Skeletal muscle tissue (tissue), 4 donors: ENCODE results near the gene MYH6. TPM values are rescaled to one million over a fixed set of nuclear protein-coding genes. Genes with fewer than 3 reads are reported as not detected.

ENCODE experiments used
- H3K27ac ChIP-seq: one replicate; pipeline ENCODE4 v1.7.0; 2013; ENCODE audit warnings: mild to moderate bottlenecking, low read depth, low read length, inconsistent platforms
- H3K27me3 ChIP-seq, 3 donors: one replicate each; pipeline ENCODE4 v1.7.0; 2013; ENCODE audit warnings: low read length in 3 of 3; ENCODE audit not compliant: control insufficient read depth in 3 of 3, insufficient read depth in 3 of 3
- H3K36me3 ChIP-seq, 3 donors: one replicate each; pipeline ENCODE4 v1.7.0; 2013; ENCODE audit warnings: low read length in 3 of 3; ENCODE audit not compliant: control insufficient read depth in 3 of 3, insufficient read depth in 3 of 3
- H3K4me1 ChIP-seq, 3 donors: one replicate each; pipeline ENCODE4 v1.7.0; 2013; ENCODE audit warnings: low read length in 3 of 3, mild to moderate bottlenecking in 3 of 3; ENCODE audit not compliant: control insufficient read depth in 3 of 3, insufficient read depth in 3 of 3
- H3K4me3 ChIP-seq, 3 donors: one replicate each; pipeline ENCODE4 v1.7.0; 2013; ENCODE audit warnings: low read length in 3 of 3
- H3K9ac ChIP-seq, 3 donors: one replicate each; pipeline ENCODE4 v1.7.0; 2013; ENCODE audit warnings: low read length in 3 of 3, mild to moderate bottlenecking in 3 of 3, moderate library complexity in 2 of 3, low read depth in 1 of 3
- H3K9me3 ChIP-seq, 3 donors: one replicate each; pipeline ENCODE4 v1.7.0; 2013; ENCODE audit warnings: low read length in 3 of 3; ENCODE audit not compliant: control insufficient read depth in 3 of 3
- total RNA-seq: library from RNA; depleted of rRNA; stranded (reverse); fragments of >200 nt; gene quantifications from one replicate; pipeline ENCODE4 v1.2.3, GENCODE V29; 2014
- donor health status: Osteomylitis.

Gene MYH6
- total RNA-seq, 1 donor from 2014 or later, result 2.1 TPM

DNA sequence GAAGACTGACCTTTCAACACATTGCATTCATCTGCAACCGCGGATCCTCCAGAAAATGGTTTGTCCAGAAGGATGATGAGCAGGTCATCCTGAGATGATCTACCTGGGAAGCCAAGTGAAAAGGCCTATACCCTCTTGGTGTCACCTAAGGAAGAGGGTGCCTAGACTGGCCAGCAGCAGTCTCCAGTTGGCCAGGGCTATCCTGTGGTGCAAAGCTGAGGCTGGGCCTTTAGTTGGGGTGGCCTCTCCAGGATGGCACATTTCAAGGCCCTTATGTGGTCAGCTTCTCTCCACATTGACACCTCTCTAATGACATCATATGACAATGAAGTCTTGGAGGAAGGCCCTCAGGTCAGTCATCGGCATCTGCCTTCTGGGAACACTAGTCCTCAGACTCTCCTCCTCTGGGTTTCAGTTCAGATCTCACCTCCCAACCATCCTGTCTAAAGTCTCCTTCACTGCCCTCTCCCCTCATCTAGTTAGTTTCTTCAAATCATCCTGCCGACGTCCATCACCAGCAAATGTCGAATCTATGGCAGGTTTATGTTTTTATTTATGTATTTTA lies 52.1 kb downstream of the MYH6 start:
- Histone ChIP-seq H3K9me3 (no peaks in the 10 kb centered on the region), H3K9ac (no peak overlapping the region), H3K36me3 (no peaks in the 10 kb centered on the region), H3K27me3 (peaks cover 22 to 44% (median 41%) of the 10 kb centered on the region in 3 donors), H3K4me1 (peaks cover 9 to 12% (median 11%) of the 10 kb centered on the region in 3 donors), H3K4me3 (no peak overlapping the region), H3K27ac (no peak overlapping the region)

- H3K9me3 ChIP-seq, result no peaks in the 10 kb centered on the region
- H3K27ac ChIP-seq, result no peak overlapping the region
- H3K9ac ChIP-seq, result no peak overlapping the region
- no peak overlapping the region for H3K4me3 ChIP-seq
- H3K36me3 ChIP-seq, result no peaks in the 10 kb centered on the region
- H3K4me1 ChIP-seq, result peaks cover 9 to 12% (median 11%) of the 10 kb centered on the region in 3 donors
- peaks cover 22 to 50% (median 45%) of the 10 kb centered on the region in 3 donors for H3K27me3 ChIP-seq
These were observed 53.1 kb downstream of the MYH6 start for GRCh38 chr14:23354990-23355389.

GRCh38 chr14:23353433-23353780 lies 54.7 kb downstream of the MYH6 start:
- Histone ChIP-seq H3K4me3 (no peak overlapping the region), H3K27ac (no peak overlapping the region)

GRCh38 chr14:23352506-23353432 lies 55.3 kb downstream of the MYH6 start, which contains the start of gene SLC22A17:
Gene SLC22A17, minus strand, starts transcription at chr14:23352887.
- Histone ChIP-seq H3K27ac (no peak within 1 kb of the TSS), H3K4me1 (peaks cover 9 to 12% (median 11%) of the 10 kb centered on the region in 3 donors), H3K36me3 (no peaks in the 10 kb centered on the region), H3K9ac (peak within 1 kb of the TSS; percentile 20 to 45 (median 32)), H3K27me3 (peaks cover 22 to 45% (median 45%) of the 10 kb centered on the region in 3 donors), H3K4me3 (peak within 1 kb of the TSS; percentile 56 to 66 (median 59)), H3K9me3 (no peaks in the 10 kb centered on the region)

More at GRCh38 chr14:23353433-23353780, 54.7 kb downstream of the MYH6 start:
- Histone ChIP-seq H3K9ac (no peak overlapping the region), H3K9me3 (no peaks in the 10 kb centered on the region), H3K36me3 (no peaks in the 10 kb centered on the region), H3K4me1 (peaks cover 9 to 12% (median 11%) of the 10 kb centered on the region in 3 donors), H3K27me3 (peaks cover 22 to 45% (median 45%) of the 10 kb centered on the region in 3 donors)

DNA sequence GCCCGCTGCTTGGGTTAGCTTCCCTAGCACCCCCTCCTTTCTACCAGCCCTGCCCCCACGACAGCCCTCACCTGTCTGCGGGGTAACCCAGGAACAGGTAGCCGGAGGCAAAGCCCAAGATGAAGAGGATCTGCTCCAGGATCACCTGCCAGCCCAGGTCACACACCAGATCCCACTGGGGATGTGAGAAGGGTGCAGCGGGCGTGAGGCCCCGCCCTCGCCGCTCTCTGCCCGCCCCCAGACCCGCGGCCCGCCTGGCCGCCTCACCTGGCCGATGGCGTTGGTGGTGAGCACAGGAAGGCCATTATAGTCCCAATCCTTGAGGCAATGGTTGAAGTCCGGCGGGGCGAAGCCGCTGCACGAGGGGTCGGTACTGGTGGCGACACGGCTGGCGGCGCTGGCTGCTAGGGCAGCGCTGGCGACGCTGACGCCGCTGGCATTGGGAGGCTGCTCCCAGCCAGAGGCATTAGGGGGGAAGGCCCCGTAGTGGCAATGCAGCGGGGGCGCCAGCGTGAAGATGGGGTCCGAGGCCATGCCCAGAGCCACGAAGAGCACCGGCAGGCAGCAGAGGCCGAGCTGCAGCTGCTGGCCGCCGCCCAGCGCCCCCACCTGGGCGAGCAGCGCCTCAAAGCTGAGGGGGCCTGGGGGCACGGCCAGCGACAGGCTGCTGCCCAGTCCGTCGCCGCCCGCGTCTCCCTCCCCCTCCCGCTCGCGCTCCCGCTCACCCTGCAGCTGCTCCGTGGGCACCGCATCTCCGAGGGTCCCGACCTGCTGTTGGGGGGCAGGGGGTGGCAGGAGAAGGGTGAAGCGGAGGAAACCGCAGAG lies 56.2 kb downstream of the MYH6 start:
- Histone ChIP-seq H3K4me3 (peak overlapping the region; percentile 56 to 66 (median 59)), H3K36me3 (no peaks in the 10 kb centered on the region), H3K27ac (no peak overlapping the region), H3K4me1 (peaks cover 9 to 12% (median 11%) of the 10 kb centered on the region in 3 donors), H3K27me3 (peaks cover 22 to 45% (median 45%) of the 10 kb centered on the region in 3 donors), H3K9ac (peak overlapping the region in 2 of 3 donors; percentile 20 to 45), H3K9me3 (no peaks in the 10 kb centered on the region)

- Histone ChIP-seq H3K4me1 (peaks cover 9 to 12% (median 11%) of the 10 kb centered on the region in 3 donors), H3K27me3 (peaks cover 17 to 33% (median 32%) of the 10 kb centered on the region in 3 donors), H3K4me3 (no peak overlapping the region), H3K27ac (no peak overlapping the region), H3K9me3 (no peaks in the 10 kb centered on the region), H3K36me3 (no peaks in the 10 kb centered on the region), H3K9ac (no peak overlapping the region)
These were observed 58.8 kb downstream of the MYH6 start for GRCh38 chr14:23349156-23349845.

DNA sequence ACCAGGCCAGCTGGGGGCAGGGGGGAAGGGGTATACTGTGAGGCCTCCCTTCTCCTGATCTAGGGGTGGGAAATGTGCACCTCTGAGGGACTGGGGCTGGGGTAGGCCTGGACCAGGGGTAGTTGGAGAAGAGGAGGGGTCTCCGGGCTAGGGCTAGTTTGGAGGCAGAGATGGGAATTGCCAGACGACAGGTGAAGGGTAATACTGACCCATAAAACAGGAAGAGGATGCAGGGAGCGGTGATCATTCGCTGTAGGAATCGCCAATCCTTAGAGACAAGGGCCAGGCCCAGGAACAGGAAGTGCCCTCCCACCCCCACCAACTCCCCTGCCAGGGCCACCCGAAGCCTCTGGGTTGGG lies 59.8 kb downstream of the MYH6 start:
- Histone ChIP-seq H3K27me3 (peaks cover 10 to 26% (median 24%) of the 10 kb centered on the region in 3 donors), H3K4me1 (peaks cover 9 to 12% (median 11%) of the 10 kb centered on the region in 3 donors), H3K9me3 (no peaks in the 10 kb centered on the region), H3K27ac (no peak overlapping the region), H3K4me3 (no peak overlapping the region), H3K36me3 (no peaks in the 10 kb centered on the region), H3K9ac (no peak overlapping the region)

DNA sequence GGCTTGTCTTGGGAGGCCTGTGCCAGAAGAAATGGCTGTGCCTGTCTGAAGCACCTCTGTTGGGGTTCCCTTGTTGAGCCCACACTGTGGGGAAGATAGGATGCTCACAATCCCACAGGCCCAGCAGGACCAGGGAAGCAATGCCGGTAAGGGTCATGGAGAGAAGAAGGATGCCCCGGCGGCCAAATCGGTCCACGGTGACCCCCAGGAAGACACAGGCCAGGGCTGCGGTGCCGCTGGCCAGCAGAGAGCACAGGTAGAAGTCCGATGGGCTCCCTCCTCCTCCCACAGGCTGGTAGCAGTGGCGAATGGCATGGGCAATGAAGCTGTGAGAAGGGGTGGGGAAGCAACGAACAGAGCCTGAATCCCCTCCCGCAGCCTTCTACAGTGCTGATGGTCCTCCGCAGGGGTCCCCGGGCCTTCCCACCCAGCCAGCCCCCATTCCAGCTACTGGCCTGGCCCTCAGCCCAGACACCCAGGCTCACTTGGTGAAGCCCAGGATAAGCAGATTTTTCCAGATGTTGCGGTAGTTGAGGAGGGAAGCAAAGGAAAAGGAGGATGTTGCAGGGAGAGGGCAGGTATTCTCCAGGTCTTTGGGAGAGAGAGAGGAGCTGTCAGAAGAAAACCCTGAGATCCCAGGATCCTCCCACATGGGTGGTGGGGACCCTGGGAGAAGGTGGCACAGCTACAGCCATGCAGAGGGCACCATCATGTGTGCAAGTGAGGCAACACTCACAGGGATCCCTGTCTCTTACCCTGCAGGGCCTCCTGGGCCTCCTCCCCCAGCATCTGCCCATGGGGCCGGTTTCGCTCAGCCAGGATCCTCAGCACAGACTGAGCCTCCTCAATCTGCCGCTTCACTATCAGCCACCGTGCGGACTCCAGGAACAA lies 60.4 kb downstream of the MYH6 start:
- Histone ChIP-seq H3K27me3 (peaks cover 8 to 23% (median 21%) of the 10 kb centered on the region in 3 donors), H3K4me3 (no peak overlapping the region), H3K9ac (no peak overlapping the region), H3K36me3 (no peaks in the 10 kb centered on the region), H3K27ac (no peak overlapping the region), H3K4me1 (peaks cover 6 to 12% (median 11%) of the 10 kb centered on the region in 3 donors), H3K9me3 (no peaks in the 10 kb centered on the region)
